Measurements from ENCODE around the gene PAPOLA. TPM values are rescaled to one million over a fixed set of nuclear protein-coding genes. Genes with fewer than 3 reads are reported as not detected.

PAPOLA gene
- polyA plus RNA-seq, 1 donor, result 279 TPM

GRCh38 chr14:96564389-96564788 lies 62.2 kb downstream of the PAPOLA start:
- DNase-seq, result no peak

- no peak for DNase-seq
Measured at GRCh38 chr14:96565811-96566210, 63.6 kb downstream of the PAPOLA start.

GRCh38 chr14:96567289-96567899 lies 65.2 kb downstream of the PAPOLA start:
- DNase-seq, result no peak

- DNase-seq, result no peak
Measured at GRCh38 chr14:96568621-96569020, 66.4 kb downstream of the PAPOLA start.

GRCh38 chr14:96571311-96571710 lies 69.1 kb downstream of the PAPOLA start:
- no peak for DNase-seq

GRCh38 chr14:96573473-96574100 lies 71.4 kb downstream of the PAPOLA start:
- DNase-seq, result no peak

- DNase-seq, result no peak
Measured at GRCh38 chr14:96574171-96574632, 72.0 kb downstream of the PAPOLA start.

GRCh38 chr14:96574633-96575632 lies 72.8 kb downstream of the PAPOLA start:
- no peak for DNase-seq

- no peak for DNase-seq
Measured at GRCh38 chr14:96576359-96576758, 74.2 kb downstream of the PAPOLA start.

- DNase-seq, result no peak
Measured at GRCh38 chr14:96576937-96577336, 74.8 kb downstream of the PAPOLA start.

GRCh38 chr14:96578619-96579018 lies 76.4 kb downstream of the PAPOLA start:
- no peak for DNase-seq

- DNase-seq, result no peak
Measured at GRCh38 chr14:96579358-96579757, 77.2 kb downstream of the PAPOLA start.

- DNase-seq, result no peak
Measured at GRCh38 chr14:96579855-96580254, 77.7 kb downstream of the PAPOLA start.

GRCh38 chr14:96580566-96580965 lies 78.4 kb downstream of the PAPOLA start:
- no peak for DNase-seq

- no peak for DNase-seq
Measured at GRCh38 chr14:96581026-96581425, 78.8 kb downstream of the PAPOLA start.

- no peak for DNase-seq
Measured at GRCh38 chr14:96581902-96582301, 79.7 kb downstream of the PAPOLA start.

GRCh38 chr14:96582411-96582961 lies 80.3 kb downstream of the PAPOLA start:
- DNase-seq, result no peak

- DNase-seq, result no peak
Measured at GRCh38 chr14:96582995-96583394, 80.8 kb downstream of the PAPOLA start.

- no peak for DNase-seq
Measured at GRCh38 chr14:96583569-96584041, 81.4 kb downstream of the PAPOLA start.

GRCh38 chr14:96584199-96584906 lies 82.2 kb downstream of the PAPOLA start:
- DNase-seq, result peak; percentile 68

- no peak for DNase-seq
Measured at GRCh38 chr14:96584907-96585671, 82.9 kb downstream of the PAPOLA start.

Data from left kidney (tissue), 2 donors.